K562 (cell line): ENCODE results near the gene CDKN2D. TPM values are rescaled to one million over a fixed set of nuclear protein-coding genes. Genes with fewer than 3 reads are reported as not detected.

ENCODE experiments used
- ATAC-seq: fragments of 200-7000 bp; cut with Tn5 transposase; 3 replicates; pipeline ENCODE4 v1.9.1; 2020; ENCODE audit warnings: moderate library complexity
- BruUV-seq: library from RNA; stranded (reverse); fragments of 400-500 nt; replicated peaks from 2 replicates; lab custom pipeline; 2021; lab: Mats Ljungman, UMichigan
- CTCF ChIA-PET: fragments of 300-600 bp; formaldehyde crosslinking; extraction: SDS; loops from one replicate; lab custom pipeline; 2021; ENCODE audit warnings: low intra/inter-chr PET ratio; lab: Yijun Ruan, JAX
- POLR2A ChIA-PET: fragments of 300-600, 350-650 bp; sonication (Branson Sonifier 250); formaldehyde crosslinking; extraction: SDS; loops from one replicate; lab custom pipeline; 2021; ENCODE audit warnings: antibody characterized with exemption, inconsistent platforms; lab: Yijun Ruan, JAX
- DNase-seq, 4 experiments: peaks; one replicate each; pipeline versions ENCODE4 v3.0.0 to v3.0.0-alpha.2; 2011 to 2018; ENCODE audit warnings: low spot score in 3 of 4, mixed read lengths in 3 of 4; ENCODE audit errors: extremely low read depth in 1 of 4
- FAIRE-seq: peaks from 2 replicates; lab custom pipeline; 2011; peaks lifted over from hg19 to GRCh38; lab: Jason Lieb, UNC
- H2AFZ ChIP-seq: 2 replicates; pipeline ENCODE4 v1.6.0; 2011; ENCODE audit warnings: low read depth, low read length, control low read depth, inconsistent platforms
- H3K27ac ChIP-seq: fragments of 200-600 bp; 3 replicates; pipeline ENCODE4 v1.8.0; 2011; ENCODE audit warnings: low read depth, mild to moderate bottlenecking, control low read depth, inconsistent platforms, low read length, moderate library complexity, mixed read lengths; ENCODE audit errors: extremely low read depth
- H3K27me3 ChIP-seq, 2 experiments: fragments of 300-600 bp in 1 of 2; 2 replicates in 1 of 2; 3 replicates in 1 of 2; pipeline versions ENCODE4 v1.6.0 to v1.8.0; 2011; ENCODE audit warnings: inconsistent platforms in 2 of 2, low read length in 2 of 2, mild to moderate bottlenecking in 1 of 2, mixed read lengths in 1 of 2, moderate library complexity in 1 of 2; ENCODE audit not compliant: control insufficient read depth in 2 of 2, insufficient read depth in 2 of 2
- H3K36me3 ChIP-seq: fragments of 300-600 bp; 3 replicates; pipeline ENCODE4 v1.8.0; 2011; ENCODE audit warnings: mild to moderate bottlenecking, low read length, inconsistent platforms; ENCODE audit not compliant: control insufficient read depth, insufficient read depth
- H3K4me1 ChIP-seq, 2 experiments: fragments of 200-600 bp in 1 of 2; replicated peaks in 1 of 2; 2 replicates in 1 of 2; 3 replicates in 1 of 2; pipeline versions ENCODE4 v1.5.1 to v1.8.0; 2011; ENCODE audit warnings: inconsistent platforms in 2 of 2, low read length in 2 of 2, mild to moderate bottlenecking in 1 of 2, mixed read lengths in 1 of 2, moderate library complexity in 1 of 2; ENCODE audit not compliant: control insufficient read depth in 2 of 2, insufficient read depth in 2 of 2
- H3K4me2 ChIP-seq: 2 replicates; pipeline ENCODE4 v1.6.1; 2011; ENCODE audit warnings: low read length, control low read depth, inconsistent platforms, mixed read lengths; ENCODE audit not compliant: insufficient read depth
- H3K4me3 ChIP-seq: fragments of 200-600 bp; sonication (generic), shearing (Covaris generic); 2 replicates; pipeline ENCODE4 v1.5.1; 2016; ENCODE audit warnings: control low read depth, inconsistent platforms
- H3K79me2 ChIP-seq: fragments of 200-600 bp; 3 replicates; pipeline ENCODE4 v1.8.0; 2011; ENCODE audit warnings: low read length, inconsistent platforms; ENCODE audit not compliant: control insufficient read depth, insufficient read depth
- H3K9ac ChIP-seq, 2 experiments: 2 replicates each; pipeline versions ENCODE4 v1.6.0 to v1.6.1; 2011; ENCODE audit warnings: low read depth in 2 of 2, low read length in 2 of 2, control low read depth in 1 of 2, inconsistent platforms in 1 of 2, mild to moderate bottlenecking in 1 of 2, mixed read lengths in 1 of 2; ENCODE audit not compliant: insufficient read depth in 1 of 2
- H3K9me1 ChIP-seq: one replicate; pipeline ENCODE4 v1.6.0; 2011; ENCODE audit warnings: inconsistent platforms, mild to moderate bottlenecking, low read length, moderate library complexity; ENCODE audit not compliant: control insufficient read depth, insufficient read depth
- H3K9me3 ChIP-seq: replicated peaks from 2 replicates; pipeline ENCODE4 v1.5.1; 2011; ENCODE audit warnings: low read depth, low read length, inconsistent platforms; ENCODE audit not compliant: control insufficient read depth, insufficient read depth
- H4K20me1 ChIP-seq: replicated peaks from 2 replicates; pipeline ENCODE4 v1.6.1; 2011; ENCODE audit warnings: low read length, inconsistent platforms, mixed read lengths; ENCODE audit not compliant: control insufficient read depth, insufficient read depth
- CBX5 ChIP-seq: IDR thresholded peaks from 2 replicates; pipeline ENCODE4 v1.6.1; 2014; ENCODE audit warnings: low read depth, borderline replicate concordance
- MCM7 ChIP-seq, 2 experiments: fragments of 450-650 bp; IDR thresholded peaks; 2 replicates each; pipeline ENCODE4 v1.6.1; 2016 to 2018
- PHF21A ChIP-seq: fragments of 450-650 bp; IDR thresholded peaks from 2 replicates; pipeline ENCODE4 v1.6.1; 2017; ENCODE audit warnings: low read depth, borderline replicate concordance
- RBM25 ChIP-seq: fragments of 200-400 bp; formaldehyde crosslinking; IDR thresholded peaks from 2 replicates; pipeline ENCODE4 v1.6.1; 2018; ENCODE audit warnings: low read length, low read depth, moderate library complexity; ENCODE audit not compliant: severe bottlenecking
- RNF2 ChIP-seq: sonication (generic); IDR thresholded peaks from 2 replicates; pipeline ENCODE4 v1.6.1; 2016
- TGIF2 ChIP-seq: sonication (generic); formaldehyde crosslinking; IDR thresholded peaks from 2 replicates; pipeline ENCODE4 v1.8.1; 2022; ENCODE audit warnings: mild to moderate bottlenecking, missing genetic modification reagents, moderate library complexity
- ZNF12 ChIP-seq: sonication (generic); formaldehyde crosslinking; IDR thresholded peaks from 2 replicates; pipeline ENCODE4 v1.4.0; 2020; ENCODE audit warnings: mild to moderate bottlenecking, missing genetic modification reagents
- ZNF121 ChIP-seq: sonication (generic); formaldehyde crosslinking; conservative IDR thresholded peaks from 2 replicates; pipeline ENCODE4 v1.8.0; 2022; ENCODE audit warnings: missing genetic modification reagents
- ZNF384 ChIP-seq: IDR thresholded peaks from 2 replicates; pipeline ENCODE4 v1.6.1; 2012; ENCODE audit warnings: low read depth, low read length, improper control_type of control experiment
- WGBS: fragments of 100-300 bp; shearing (Covaris generic); methylation state at CpG from one replicate; pipeline ENCODE4 v1.1.6; 2016; ENCODE audit warnings: low coverage, mixed read lengths; ENCODE audit not compliant: insufficient coverage; ENCODE audit errors: missing lambda C conversion rate; 5-methylcytosine and 5-hydroxymethylcytosine counted together
- in situ Hi-C: fragments of 300-500 bp; cut with MboI; formaldehyde crosslinking; loops from 4 replicates; pipeline ENCODE4 v1.15.0; 2018; ENCODE audit warnings: inconsistent platforms, mixed read lengths
- intact Hi-C: fragments of 100-400 bp; cut with micrococcal nuclease; formaldehyde crosslinking; loops from 2 replicates; pipeline ENCODE4 v1.14.2; 2022
- polyA plus RNA-seq, 8 experiments: library from polyadenylated mRNA; depleted of rRNA in 4 of 8; stranded (reverse) in 5 of 8; unstranded in 3 of 8; fragments of >200 nt; fragmentation: Nextera tagmentation in 2 of 8; fragmentation: Illumina TruSeq in 1 of 8; extraction: Ambion mirVana in 2 of 8; extraction: Trizol in 1 of 8; gene quantifications; 2 replicates each; pipeline versions ENCODE4 v1.2.1 to v1.2.3, GENCODE V29; 2011 to 2014; ENCODE audit warnings: inconsistent platforms in 1 of 8, missing spikeins in 1 of 8
- total RNA-seq, 7 experiments: library from RNA; depleted of rRNA in 6 of 7; stranded (reverse); fragments of >200 nt in 6 of 7; fragmentation: Illumina TruSeq in 2 of 7; extraction: Trizol in 2 of 7; gene quantifications; 2 replicates each; pipeline versions ENCODE4 v1.2.1 to v1.2.3, GENCODE V29; 2011 to 2021; ENCODE audit warnings: low replicate concordance in 1 of 7
- TF ChIP-seq, protein P1 (sequence below): sonication (generic); formaldehyde crosslinking; IDR thresholded peaks from 2 replicates; pipeline ENCODE4 v1.8.1; 2023; ENCODE audit warnings: mild to moderate bottlenecking, missing genetic modification reagents
- TF ChIP-seq, protein P2 (sequence below): fragments of 450-650 bp; IDR thresholded peaks from 2 replicates; pipeline ENCODE4 v1.6.1; 2014; ENCODE audit warnings: low read depth, mild to moderate bottlenecking, moderate library complexity, borderline replicate concordance
- TF ChIP-seq, protein P3 (sequence below): fragments of 150-350 bp; conservative IDR thresholded peaks from 2 replicates; pipeline ENCODE4 v1.6.1; 2014; ENCODE audit warnings: low read length

Gene CDKN2D
- total and polyA plus RNA-seq, 9 of the 15 experiments (the other 6 are each of a cell fraction or from before 2014, with no cell fraction given), result 0.41 to 8.2 (median 3.7) TPM

DNA sequence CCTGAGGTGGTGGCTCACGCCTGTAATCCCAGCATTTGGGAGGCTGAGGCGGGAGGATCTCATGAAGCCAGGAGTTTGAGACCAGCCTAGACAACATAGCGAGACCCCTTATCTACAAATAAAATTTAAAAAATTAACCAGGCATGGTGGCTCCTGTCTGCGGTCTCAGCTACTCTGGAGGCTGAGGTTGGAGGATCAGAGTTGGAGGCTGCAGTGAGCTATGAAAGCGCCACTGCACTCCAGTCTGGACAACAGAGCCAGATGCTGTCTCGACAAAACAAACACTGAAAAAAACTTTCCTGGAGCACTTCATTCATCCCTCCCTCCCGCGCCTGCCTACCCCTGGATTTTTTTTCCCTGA lies 25.7 kb downstream of the CDKN2D start:
- DNase-seq (no peak), ATAC-seq (no peak), FAIRE-seq (no peak)
- POLR2A ChIA-PET, result interaction anchor here (0.6 to 2.9 kb wide), 8 partner anchors 10 to 796 kb away, joined by 3 to 10 read pairs (median 3); partner anchors contain the start of gene KRI1
- Histone ChIP-seq H3K9ac (0 out of 4 replicates have a peak overlapping the region, but pooled peaks of 1 of the 2 experiments have one; percentile 70), H3K4me2 (peak overlapping the region; percentile 62; the same call in 1 of the 2 replicates), H3K27ac (no peak overlapping the region), H3K4me3 (peak overlapping the region; percentile 97; the same call in 1 of the 2 replicates), H4K20me1 (0 out of 2 replicates have a peak, but pooled peaks cover 4% of the 10 kb centered on the region), H3K9me3 (no peaks in the 10 kb centered on the region), H2AFZ (no peak overlapping the region), H3K36me3 (peaks cover 20% of the 10 kb centered on the region; the same call in 2 of the 3 replicates), H3K79me2 (peaks cover 24% of the 10 kb centered on the region), H3K27me3 (no peaks in the 10 kb centered on the region; a peak in 1 of 5 replicates), H3K4me1 (peaks cover 6 to 43% of the 10 kb centered on the region in 2 experiments; a peak in 4 of 5 replicates), H3K9me1 (no peaks in the 10 kb centered on the region)
- intact Hi-C loops, result loop anchor here (1.0 to 5.0 kb wide), 3 partner anchors 22 to 39 kb away; no protein-coding TSS in a partner anchor
- no peak for TF ChIP-seq RNF2
- TF ChIP-seq, protein P1, sequence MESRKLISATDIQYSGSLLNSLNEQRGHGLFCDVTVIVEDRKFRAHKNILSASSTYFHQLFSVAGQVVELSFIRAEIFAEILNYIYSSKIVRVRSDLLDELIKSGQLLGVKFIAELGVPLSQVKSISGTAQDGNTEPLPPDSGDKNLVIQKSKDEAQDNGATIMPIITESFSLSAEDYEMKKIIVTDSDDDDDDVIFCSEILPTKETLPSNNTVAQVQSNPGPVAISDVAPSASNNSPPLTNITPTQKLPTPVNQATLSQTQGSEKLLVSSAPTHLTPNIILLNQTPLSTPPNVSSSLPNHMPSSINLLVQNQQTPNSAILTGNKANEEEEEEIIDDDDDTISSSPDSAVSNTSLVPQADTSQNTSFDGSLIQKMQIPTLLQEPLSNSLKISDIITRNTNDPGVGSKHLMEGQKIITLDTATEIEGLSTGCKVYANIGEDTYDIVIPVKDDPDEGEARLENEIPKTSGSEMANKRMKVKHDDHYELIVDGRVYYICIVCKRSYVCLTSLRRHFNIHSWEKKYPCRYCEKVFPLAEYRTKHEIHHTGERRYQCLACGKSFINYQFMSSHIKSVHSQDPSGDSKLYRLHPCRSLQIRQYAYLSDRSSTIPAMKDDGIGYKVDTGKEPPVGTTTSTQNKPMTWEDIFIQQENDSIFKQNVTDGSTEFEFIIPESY (CRISPR knock-in tag), result peak; percentile 99
- no peak for TF ChIP-seq PHF21A
- no peak for TF ChIP-seq CBX5
- peak; percentile 45 for TF ChIP-seq ZNF384
- peak; percentile 63 for TF ChIP-seq RBM25
- TF ChIP-seq ZNF12 (CRISPR knock-in tag), result no peak
- no peak for TF ChIP-seq TGIF2 (CRISPR knock-in tag)
- peak; percentile 91 for TF ChIP-seq ZNF121 (CRISPR knock-in tag)
- TF ChIP-seq MCM7 (IDR thresholded peaks at IDR 0.05), result no peak
- TF ChIP-seq, protein P2, sequence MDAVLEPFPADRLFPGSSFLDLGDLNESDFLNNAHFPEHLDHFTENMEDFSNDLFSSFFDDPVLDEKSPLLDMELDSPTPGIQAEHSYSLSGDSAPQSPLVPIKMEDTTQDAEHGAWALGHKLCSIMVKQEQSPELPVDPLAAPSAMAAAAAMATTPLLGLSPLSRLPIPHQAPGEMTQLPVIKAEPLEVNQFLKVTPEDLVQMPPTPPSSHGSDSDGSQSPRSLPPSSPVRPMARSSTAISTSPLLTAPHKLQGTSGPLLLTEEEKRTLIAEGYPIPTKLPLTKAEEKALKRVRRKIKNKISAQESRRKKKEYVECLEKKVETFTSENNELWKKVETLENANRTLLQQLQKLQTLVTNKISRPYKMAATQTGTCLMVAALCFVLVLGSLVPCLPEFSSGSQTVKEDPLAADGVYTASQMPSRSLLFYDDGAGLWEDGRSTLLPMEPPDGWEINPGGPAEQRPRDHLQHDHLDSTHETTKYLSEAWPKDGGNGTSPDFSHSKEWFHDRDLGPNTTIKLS, result no peak
- TF ChIP-seq, protein P3, sequence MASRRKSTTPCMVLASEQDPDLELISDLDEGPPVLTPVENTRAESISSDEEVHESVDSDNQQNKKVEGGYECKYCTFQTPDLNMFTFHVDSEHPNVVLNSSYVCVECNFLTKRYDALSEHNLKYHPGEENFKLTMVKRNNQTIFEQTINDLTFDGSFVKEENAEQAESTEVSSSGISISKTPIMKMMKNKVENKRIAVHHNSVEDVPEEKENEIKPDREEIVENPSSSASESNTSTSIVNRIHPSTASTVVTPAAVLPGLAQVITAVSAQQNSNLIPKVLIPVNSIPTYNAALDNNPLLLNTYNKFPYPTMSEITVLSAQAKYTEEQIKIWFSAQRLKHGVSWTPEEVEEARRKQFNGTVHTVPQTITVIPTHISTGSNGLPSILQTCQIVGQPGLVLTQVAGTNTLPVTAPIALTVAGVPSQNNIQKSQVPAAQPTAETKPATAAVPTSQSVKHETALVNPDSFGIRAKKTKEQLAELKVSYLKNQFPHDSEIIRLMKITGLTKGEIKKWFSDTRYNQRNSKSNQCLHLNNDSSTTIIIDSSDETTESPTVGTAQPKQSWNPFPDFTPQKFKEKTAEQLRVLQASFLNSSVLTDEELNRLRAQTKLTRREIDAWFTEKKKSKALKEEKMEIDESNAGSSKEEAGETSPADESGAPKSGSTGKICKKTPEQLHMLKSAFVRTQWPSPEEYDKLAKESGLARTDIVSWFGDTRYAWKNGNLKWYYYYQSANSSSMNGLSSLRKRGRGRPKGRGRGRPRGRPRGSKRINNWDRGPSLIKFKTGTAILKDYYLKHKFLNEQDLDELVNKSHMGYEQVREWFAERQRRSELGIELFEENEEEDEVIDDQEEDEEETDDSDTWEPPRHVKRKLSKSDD, result no peak
- WGBS, result 53% methylated on average over 8 of the region's 8 CpGs
- CTCF ChIA-PET, result no interaction called here
- BruUV-seq, result no TSS peak
- in situ Hi-C loops, result no loop called here
